ENCODE results near the gene MYOG. TPM values are rescaled to one million over a fixed set of nuclear protein-coding genes. Genes with fewer than 3 reads are reported as not detected.
A peak's percentile ranks its signal among the peaks of the same experiment; 100 is the strongest.

Gene MYOG
- polyA plus RNA-seq, 3 donors = not detected

- Mint-ChIP-seq H3K27me3 (ENCODE audit: low read depth in 3 of 3) (peaks cover 25 to 50% (median 38%) of the 10 kb centered on the region in 3 donors), H3K4me3 (no peak overlapping the region), H3K27ac (no peak overlapping the region), H3K4me1 (no peaks in the 10 kb centered on the region), H3K36me3 (no peaks in the 10 kb centered on the region), H3K9me3 (peaks cover 0 to 3% (median 0%) of the 10 kb centered on the region in 7 donors)
- WGBS (ENCODE audit: insufficient coverage) = 88% methylated on average over 4 of the region's 4 CpGs
- no peak overlapping the region for H2AFZ ChIP-seq (ENCODE audit: insufficient read depth, low read depth, low read length, poor library complexity, severe bottlenecking)
- no peak for DNase-seq
- no peak overlapping the region for H3K4me2 ChIP-seq (replicated peaks; ENCODE audit: extremely low read depth, low read length, poor library complexity, severe bottlenecking)
- peaks cover 0 to 4% of the 10 kb centered on the region in 2 donors for H3K9me3 ChIP-seq (replicated peaks in 1 of 2; ENCODE audit: control insufficient read depth in 1 of 2, insufficient read depth in 1 of 2, low read length in 2 of 2)
- H3K4me1 ChIP-seq (ENCODE audit: control insufficient read depth in 1 of 2, insufficient read depth in 2 of 2, low read length in 2 of 2) = no peaks in the 10 kb centered on the region
- H3K27ac ChIP-seq (ENCODE audit: low read depth in 1 of 2, low read length in 2 of 2) = no peak overlapping the region
- no peaks in the 10 kb centered on the region for H3K79me2 ChIP-seq (ENCODE audit: insufficient read depth, low read length)
- no peak for TF ChIP-seq CTCF (IDR thresholded peaks at IDR 0.05)
- no peak overlapping the region for H3K4me3 ChIP-seq (replicated peaks in 1 of 3; ENCODE audit: low read depth in 2 of 3, low read length in 3 of 3)
- no peaks in the 10 kb centered on the region for H4K20me1 ChIP-seq (ENCODE audit: insufficient read depth, low read length)
- H3K9ac ChIP-seq (ENCODE audit: insufficient read depth, low read length, poor library complexity, severe bottlenecking) = no peak overlapping the region
- H3K27me3 ChIP-seq (ENCODE audit: control insufficient read depth in 2 of 2, insufficient read depth in 2 of 2, low read length in 2 of 2) = peaks cover 45 to 78% of the 10 kb centered on the region in 2 donors
- intact Hi-C loops (cut with micrococcal nuclease) = no loop called here
- no peaks in the 10 kb centered on the region for H3K36me3 ChIP-seq (replicated peaks in 1 of 2; ENCODE audit: control insufficient read depth in 1 of 2, insufficient read depth in 2 of 2, low read length in 2 of 2)
Measured at GRCh38 chr1:203113308-203113707, 27.5 kb upstream of the MYOG start.

- Mint-ChIP-seq H3K27ac (no peak overlapping the region), H3K36me3 (no peaks in the 10 kb centered on the region), H3K4me1 (no peaks in the 10 kb centered on the region), H3K9me3 (peaks cover 0 to 2% (median 0%) of the 10 kb centered on the region in 7 donors), H3K4me3 (peak overlapping the region in 1 of 2 donors; percentile 51), H3K27me3 (ENCODE audit: low read depth in 3 of 3) (peaks cover 21 to 48% (median 29%) of the 10 kb centered on the region in 3 donors)
- Histone ChIP-seq H3K4me2 (replicated peaks; ENCODE audit: extremely low read depth, low read length, poor library complexity, severe bottlenecking) (no peak overlapping the region), H3K79me2 (ENCODE audit: insufficient read depth, low read length) (no peaks in the 10 kb centered on the region), H3K4me3 (replicated peaks in 1 of 3; ENCODE audit: low read depth in 2 of 3, low read length in 3 of 3) (no peak overlapping the region), H4K20me1 (ENCODE audit: insufficient read depth, low read length) (no peaks in the 10 kb centered on the region), H2AFZ (ENCODE audit: insufficient read depth, low read depth, low read length, poor library complexity, severe bottlenecking) (no peak overlapping the region), H3K27ac (ENCODE audit: low read depth in 1 of 2, low read length in 2 of 2) (no peak overlapping the region), H3K9ac (ENCODE audit: insufficient read depth, low read length, poor library complexity, severe bottlenecking) (no peak overlapping the region), H3K36me3 (replicated peaks in 1 of 2; ENCODE audit: control insufficient read depth in 1 of 2, insufficient read depth in 2 of 2, low read length in 2 of 2) (no peaks in the 10 kb centered on the region), H3K27me3 (ENCODE audit: control insufficient read depth in 2 of 2, insufficient read depth in 2 of 2, low read length in 2 of 2) (peaks cover 47 to 72% of the 10 kb centered on the region in 2 donors), H3K4me1 (ENCODE audit: control insufficient read depth in 1 of 2, insufficient read depth in 2 of 2, low read length in 2 of 2) (no peaks in the 10 kb centered on the region), H3K9me3 (replicated peaks in 1 of 2; ENCODE audit: control insufficient read depth in 1 of 2, insufficient read depth in 1 of 2, low read length in 2 of 2) (no peaks in the 10 kb centered on the region)
- no peak for DNase-seq
- intact Hi-C loops (cut with micrococcal nuclease) = no loop called here
- no peak for TF ChIP-seq CTCF (IDR thresholded peaks at IDR 0.05)
- 75% methylated on average over 2 of the region's 2 CpGs for WGBS (ENCODE audit: insufficient coverage)
Measured at GRCh38 chr1:203112475-203112874, 26.7 kb upstream of the MYOG start.
